DLD1 (cell line): Measurements from ENCODE around the gene CSRP1.
"Not testable (repeated sequence)": the region's sequence is repeated elsewhere in the genome, so short reads cannot be mapped to it uniquely, and the experiment has no call there.

Source experiments
- in situ Hi-C: cut with HindIII; loops from 2 replicates; pipeline ENCODE4 v1.10.0; 2017; ENCODE audit warnings: low sequenced_read_pairs

CSRP1 gene

DNA sequence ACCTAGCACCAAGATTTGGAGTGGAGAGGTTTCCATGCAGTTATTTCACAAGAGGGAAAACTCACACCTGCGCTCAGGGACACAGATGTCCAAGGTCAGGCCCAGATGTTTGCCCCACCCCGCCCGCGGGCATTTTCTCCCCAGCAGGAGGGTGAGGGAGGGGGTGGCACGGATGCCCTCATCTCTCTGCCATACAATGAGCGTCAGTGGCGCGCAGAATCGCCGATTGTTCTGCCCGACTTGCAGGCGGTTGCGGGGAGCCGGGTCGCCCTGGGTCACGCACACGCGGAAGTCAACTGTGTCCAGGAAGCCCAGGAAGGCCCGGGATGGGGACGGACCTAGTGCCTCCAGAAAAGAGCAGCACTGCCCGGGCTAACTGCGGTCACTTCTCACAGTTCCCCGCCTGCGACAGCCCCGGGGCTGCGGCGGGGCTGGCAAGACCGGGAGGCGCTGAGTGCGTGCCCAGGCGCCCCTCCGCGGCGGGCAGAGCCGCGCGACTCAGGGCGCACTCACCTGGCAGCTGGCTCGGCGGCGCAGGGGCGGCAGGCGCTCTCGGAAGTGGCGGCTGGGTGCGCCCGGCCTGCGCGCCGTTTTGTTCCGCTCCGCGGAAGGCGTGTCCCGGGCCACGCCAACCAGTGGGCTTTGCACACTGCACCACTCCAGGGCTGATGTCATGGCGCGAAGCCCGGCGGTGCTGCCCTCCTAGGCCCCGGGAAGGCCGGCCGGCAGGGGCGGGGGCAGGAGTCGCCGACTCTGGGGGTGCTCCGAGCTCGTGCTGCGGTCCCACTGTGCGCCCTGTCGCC, at the start of gene CSRP1:
Gene CSRP1, minus strand, starts transcription at position 567 of the 803 bp plus-strand sequence. CDS start 10,820 bp downstream, outside the sequence.
- in situ Hi-C loops: no loop called here

DNA sequence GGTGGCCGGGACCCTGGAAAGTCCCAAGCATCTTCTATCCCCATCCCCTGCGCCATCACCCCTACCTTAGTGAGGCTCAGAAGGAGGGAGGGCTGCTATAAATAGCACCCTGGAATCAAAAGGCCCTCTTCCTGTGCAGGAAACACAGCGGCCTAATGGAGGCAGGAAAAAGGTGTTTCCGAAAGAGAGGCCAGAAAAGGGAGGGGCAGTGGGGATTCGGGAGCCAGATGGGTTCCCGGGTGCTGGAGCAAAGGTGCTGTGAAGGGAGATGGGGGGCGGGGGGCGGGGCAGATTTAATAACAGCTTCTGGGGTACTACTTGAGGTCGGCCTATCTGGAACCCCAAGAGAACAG, 48.6 kb upstream of the CSRP1 start:
- in situ Hi-C loops: no loop called here

DNA sequence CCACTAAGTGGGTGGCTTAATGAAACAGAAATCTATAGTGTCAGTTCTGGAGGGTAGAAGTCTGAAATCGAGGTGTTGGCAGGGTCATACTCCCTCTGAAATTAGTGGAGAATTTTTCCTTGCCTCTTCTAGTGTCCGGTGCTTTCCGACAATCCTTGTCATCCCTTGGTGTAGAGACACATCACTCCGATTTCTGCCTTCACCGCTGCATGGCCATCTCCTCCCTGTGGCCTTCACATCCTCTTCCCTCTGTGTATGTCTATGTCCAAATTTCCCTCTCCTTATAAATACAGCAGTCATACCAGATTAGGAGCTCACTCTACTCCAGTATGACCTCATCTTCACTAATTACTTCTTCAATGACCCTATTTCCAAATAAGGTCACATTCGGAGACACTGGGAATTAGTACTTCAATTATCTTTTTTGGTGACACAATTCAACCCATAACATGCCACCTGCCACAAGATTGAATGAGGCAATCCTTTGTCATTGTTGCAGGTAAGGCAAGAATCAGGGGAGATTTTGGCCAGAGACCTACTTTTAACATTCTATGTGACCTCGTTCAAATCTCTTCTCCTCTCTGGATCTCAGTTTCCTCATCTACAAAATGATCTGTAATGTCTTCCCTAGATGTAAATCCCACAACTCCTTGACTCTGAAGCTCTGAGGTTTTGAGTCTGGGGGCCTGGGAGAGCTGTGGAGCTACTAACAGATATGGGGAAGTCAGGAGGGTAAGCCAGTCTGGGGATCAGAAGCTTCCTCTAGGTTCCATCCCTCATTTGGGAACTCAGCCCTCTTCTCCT, 48.1 kb upstream of the CSRP1 start:
- in situ Hi-C loops: no loop called here

DNA sequence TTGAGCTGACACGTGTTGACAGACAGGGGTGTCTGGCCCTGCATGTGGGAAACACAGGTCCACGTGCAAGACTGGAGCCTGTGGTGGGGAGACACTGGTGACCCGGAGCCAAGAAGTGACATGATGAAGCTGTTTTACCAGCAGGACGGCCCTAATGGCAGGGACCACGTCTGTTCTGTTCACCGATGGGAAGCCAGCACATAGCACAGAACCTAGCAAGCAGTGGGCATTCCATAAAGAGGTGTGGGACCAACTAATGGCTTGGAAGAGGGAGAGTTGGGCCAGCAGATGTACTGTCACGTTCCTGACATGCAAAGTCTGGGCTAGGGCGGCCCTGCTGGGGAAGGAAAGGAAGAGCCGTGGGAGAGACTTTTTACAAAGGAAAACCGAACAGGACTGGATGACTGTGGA, 47.3 kb upstream of the CSRP1 start:
- in situ Hi-C loops: no loop called here

DNA sequence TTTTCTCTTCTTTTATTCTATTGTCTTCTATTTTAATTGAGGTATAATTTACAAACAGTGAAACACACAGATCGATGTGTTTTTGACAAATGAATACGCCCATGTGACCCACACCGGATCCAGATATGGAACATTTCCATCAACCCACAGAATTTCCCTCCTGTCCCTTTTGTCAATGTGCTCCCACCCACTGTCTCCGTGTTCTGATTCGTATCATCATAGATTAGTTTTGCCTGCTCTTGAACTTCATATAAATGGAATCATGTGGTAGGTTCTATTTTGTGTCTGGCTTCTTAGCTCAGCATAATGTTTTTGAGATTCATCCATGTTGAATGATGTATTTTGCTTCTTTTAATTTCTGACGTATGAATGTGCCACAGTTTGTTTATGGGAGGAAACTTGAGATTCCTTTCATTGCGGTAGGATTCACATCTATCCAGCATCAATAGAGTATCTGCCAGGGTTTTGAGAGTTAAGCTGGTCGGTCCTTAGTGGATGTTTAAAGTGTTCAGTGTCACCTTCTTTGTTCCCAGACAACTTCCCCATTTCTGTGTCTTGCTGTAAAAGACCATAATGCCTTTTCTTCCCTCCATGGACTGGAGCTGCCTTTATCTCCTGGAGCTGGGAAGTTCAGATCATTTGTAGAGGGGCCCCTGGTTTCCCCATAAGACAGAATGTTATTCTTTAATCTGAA, 46.7 kb upstream of the CSRP1 start:
- in situ Hi-C loops: no loop called here

DNA sequence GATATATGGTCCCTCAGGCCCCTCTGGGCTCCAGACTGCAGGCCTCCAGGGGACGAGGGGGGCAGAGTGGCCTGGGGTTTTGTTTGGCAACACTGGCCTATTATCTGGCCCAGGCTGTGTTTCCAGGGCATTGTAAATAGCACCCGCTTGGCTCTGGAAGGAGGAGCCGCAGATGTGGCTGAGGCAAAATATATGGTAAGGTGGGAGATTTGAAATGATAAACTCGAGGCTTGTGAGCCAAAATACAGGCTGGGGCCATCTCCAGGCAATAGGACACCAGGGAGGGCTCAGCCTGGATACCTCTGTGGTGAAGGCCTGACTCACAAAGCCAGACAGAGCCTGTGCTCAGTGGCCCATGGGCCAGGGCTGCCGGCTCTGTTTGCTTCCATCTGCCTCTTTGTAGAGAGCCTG, 46.0 kb upstream of the CSRP1 start:
- in situ Hi-C loops: no loop called here

DNA sequence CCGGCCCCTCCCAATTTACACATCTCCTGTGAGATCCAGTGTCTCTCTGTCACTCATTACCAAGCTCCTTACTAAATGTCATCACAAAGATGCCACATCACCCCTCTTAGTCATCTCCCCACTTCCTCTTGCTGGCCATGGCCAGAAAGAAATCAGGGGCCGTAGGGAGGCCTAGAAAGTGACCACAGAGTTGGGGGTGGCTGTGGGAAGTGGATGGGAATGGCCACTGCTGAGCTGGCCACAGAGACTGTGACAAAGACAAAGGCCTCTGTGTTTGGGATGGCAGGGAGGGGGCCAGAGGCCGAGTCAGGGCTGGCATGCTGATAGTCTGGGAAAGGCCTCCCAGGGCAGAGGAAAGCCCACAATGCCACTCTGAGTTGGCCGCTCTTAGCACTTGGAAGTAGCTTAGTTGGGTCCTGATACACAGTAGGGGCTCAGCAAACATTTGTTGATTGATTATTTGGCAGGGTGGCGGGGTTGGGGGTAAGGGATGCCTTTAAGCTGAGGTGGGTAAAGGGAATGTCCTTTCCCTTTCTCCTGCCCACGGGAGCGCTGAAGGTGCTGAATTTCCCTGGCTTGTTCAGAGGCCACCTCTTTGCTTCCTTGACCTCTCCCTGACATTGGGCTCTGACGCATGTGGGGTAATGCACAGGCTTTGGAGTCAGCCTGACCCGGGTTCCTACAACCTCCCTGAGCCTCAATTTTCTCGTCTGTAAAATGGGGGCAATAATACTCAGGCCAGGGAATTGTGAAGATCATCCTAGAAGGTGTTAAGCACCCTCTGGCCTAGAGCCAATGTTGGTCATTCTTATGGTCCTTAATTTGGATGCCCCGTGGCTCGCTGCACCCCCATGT, 45.2 kb upstream of the CSRP1 start:
- in situ Hi-C loops: no loop called here

DNA sequence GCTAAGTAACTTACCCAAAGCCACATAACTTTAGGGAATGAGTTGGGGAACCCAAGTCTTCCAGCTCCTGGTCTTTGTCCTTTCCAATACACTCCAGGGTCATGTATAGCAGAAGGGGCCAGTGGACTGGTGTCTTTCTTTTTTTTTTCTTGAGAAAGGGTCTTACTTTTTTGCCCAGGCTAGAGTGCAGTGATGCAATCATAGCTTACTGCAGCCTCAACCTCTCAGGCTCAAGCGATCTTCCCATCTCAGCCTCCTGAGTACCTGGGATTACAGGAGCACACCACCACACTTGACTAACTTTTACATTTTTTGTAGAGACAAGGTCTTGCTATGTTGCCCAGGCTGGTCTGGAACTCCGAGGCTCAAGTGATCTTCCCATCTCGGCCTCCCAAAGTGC, 44.2 kb upstream of the CSRP1 start:
- in situ Hi-C loops: no loop called here

DNA sequence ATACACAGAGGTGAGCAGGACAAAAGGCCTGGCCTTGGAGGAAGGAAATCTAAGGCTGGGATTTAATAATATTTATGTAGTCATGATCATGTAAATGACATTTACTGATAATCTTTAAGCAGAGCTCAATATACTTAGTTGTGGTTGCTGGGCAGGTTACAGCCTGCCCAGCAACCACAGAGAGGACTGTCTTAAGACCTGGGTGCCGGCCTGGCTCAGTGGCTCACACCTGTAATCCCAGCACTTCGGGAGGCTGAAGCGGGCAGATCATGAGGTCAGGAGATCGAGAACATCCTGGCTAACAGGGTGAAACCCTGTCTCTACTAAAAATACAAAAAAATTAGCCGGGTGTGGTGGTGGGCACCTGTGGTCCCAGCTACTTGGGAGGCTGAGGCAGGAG, 42.6 kb upstream of the CSRP1 start:
- in situ Hi-C loops: not testable (repeated sequence)

DNA sequence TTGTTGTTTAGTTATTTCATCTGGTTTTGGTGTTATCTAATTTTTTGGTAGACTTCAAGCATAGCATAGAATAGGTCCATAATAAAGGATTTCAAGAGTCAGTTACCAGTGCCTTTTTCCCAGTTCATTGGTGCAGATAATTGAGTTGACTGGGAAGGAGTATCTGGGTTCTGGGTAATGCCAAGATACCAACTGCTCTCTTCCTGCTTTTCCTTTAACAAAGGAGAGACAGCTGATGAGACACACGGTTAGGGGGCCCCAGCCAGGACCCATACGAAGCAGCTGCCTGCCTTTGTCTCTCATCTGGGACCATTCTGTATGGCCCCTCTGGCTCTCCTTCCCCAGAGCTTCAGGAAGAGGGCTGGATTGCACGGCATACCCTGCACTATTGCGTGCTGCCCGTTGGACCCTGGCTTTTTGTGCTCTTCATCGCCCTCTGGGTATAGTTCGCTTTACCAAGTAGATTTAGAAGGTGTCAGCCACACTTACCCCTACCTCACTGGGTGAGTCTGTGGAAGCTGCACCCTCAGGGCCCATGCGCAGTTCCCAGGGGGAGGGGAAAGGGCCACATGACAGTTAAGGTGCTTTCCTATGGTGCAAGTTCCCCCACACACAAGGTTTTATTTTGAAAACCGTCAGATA, 39.0 kb upstream of the CSRP1 start:
- in situ Hi-C loops: no loop called here

DNA sequence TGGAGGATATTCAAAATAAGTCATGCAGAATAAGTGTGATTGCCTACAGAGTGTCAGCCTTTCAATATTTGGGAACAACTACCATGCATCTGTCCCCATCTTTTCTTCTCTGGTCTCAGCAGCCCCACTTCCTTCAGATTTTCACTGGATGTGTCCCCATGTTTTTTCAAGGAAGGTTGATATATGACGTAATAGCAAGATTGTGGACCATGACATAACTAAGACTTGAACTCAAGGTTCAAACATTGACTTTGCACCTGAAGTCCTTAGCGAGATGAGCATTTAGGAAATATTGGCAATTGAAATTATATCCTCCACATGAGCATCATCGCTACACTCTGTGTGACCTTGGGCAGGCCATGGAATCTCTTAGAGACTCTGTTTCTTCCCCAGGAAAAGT, 37.8 kb upstream of the CSRP1 start:
- in situ Hi-C loops: no loop called here

DNA sequence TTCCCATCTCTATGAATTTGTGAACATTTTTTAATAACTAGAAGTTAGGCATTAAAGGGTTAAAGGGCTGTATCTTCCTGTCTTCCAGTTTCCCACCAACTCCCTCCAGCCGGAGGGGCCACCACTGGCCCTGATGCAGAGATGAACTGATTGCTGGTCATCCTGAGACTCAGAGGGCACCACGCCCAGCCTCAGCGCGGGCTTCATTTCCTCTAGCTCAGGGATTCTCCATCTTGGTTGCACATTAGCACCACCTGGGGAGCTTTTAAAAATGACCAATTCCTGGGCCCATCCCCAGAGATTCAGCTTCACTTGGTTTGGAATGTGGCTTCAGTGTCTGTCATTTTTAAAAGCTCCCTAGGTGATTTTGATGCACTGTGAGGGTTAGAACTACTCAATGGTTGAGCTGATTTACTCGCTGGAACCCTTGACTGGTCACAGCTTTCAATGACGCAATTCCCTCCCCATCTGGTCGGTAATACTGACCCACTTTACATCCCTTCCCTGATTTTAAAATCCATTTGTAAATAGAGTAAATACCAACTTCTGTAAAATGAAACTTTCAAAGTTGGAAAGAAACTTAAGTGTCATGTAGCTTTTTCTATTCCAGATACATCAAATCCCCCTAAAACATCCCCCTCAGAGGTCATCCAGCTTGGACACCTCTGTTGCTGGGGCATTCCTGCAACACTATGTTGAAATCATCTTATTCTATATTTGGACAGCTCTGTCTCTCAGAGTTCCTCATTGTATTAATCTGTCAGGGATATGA, 37.1 kb upstream of the CSRP1 start:
- in situ Hi-C loops: no loop called here

DNA sequence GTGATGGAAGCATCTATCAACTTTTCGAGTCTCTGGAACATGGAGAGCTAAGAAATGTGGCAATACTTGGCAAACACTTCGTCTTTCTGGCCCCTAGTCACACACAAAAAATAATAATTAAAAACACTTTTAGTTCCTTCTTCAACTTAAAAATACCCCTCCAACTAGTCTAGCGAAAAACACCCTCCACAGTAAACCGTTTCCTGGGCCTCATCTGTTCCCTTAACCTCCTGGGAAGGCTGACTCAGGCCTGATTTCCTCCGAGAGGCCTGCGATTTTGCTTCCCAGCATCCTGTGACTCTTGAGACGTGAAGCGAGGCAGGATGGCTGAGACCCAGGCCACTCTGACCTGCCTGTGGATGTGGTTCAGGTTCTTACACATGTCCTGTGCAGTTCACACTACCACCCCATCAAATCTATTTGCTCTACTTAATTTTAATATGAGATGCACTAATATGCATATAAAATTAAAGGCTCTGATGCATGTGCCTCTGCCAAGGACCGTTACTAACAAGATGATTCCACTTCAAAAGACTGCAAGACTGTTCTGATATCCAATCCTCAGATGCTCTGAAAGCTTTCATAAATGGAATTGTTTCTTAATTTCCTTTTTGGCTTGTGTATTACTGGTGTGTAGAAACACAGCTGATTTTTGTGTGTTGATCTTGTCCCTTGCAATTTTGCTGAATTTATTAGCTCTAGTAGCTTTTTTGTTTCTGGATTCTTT, 35.5 kb upstream of the CSRP1 start:
- in situ Hi-C loops: no loop called here

DNA sequence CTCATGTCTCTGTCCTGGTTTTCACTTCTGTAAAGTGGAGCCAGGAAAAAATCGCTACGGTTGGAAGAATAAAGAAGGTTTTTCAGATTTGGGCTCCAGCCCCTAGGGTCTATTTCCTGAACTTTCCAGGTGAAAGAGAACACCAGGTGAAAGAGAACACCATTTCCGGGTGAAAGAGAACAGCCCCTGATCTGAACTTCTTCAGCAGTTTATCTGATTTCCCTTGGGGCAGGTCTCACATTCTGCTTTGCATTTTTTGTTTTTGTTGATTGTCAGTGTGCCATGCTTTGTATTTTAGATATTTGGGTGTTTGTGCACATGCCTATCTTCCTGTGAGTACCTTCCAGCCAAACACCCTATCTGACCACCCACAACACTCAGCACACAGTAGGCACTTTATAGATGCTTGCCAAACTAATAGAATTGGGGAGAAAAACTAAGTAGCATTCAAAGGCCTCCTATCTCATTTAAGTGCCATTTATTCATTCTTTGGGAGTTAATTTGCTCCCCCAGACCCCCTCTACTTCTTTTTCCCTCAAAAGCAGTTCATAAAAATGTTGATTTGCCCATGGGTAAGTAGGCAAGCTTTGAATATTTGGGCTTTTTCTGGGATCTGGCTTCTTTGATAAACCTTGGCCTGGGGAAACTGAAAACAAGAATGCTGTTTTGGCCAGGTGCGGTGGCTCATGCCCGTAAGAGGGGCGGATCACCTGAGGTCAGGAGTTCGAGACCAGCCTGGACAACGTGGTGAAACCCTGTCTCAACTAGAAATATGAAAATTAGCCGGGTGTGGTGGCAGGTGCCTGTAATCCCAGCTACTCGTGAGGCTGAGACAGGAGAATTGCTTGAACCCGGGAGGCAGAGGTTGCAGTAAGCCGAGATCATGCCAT, 34.2 kb upstream of the CSRP1 start:
- in situ Hi-C loops: no loop called here

DNA sequence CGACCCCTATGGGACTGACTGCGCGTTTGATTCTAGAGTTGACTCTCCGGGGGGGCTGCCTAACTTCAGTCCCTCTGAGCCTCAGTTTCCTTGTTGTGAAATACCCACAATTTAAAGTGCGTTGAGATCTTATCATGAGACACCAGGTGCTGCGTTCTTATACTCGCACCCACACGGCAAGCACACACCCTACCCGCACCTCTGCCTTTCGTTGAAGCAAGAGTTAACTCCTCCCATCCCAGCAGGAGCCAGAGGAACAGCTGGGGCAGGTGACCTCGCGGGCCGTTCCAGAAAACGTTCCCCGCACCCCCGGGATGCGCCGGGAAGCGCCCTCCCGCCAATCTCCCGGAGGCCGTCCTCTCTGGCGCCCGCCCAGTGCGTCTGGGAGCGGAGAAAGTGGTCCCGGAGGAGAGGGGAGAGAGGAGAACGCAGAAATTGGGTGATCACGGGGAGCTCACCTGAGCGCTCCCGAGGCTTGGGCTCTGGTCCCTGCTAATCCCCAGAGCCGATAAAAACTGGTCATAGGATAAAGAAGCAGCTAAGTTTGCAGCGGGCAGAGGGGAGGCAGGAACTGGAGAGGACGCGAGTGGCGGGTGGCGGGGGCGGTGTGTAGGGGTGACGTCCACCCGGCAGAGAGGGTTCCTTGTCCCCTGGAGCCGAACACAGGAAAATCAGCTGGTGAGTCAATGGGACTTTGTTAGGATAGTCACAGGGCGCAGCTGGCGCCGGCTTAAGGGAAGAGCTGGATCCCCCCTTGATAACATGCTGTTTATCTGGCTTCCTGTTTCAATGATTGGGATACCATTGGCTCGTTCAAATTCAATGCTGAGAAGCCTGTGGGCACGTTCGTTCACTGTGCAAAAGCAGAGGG, 32.9 kb upstream of the CSRP1 start:
- in situ Hi-C loops: no loop called here

DNA sequence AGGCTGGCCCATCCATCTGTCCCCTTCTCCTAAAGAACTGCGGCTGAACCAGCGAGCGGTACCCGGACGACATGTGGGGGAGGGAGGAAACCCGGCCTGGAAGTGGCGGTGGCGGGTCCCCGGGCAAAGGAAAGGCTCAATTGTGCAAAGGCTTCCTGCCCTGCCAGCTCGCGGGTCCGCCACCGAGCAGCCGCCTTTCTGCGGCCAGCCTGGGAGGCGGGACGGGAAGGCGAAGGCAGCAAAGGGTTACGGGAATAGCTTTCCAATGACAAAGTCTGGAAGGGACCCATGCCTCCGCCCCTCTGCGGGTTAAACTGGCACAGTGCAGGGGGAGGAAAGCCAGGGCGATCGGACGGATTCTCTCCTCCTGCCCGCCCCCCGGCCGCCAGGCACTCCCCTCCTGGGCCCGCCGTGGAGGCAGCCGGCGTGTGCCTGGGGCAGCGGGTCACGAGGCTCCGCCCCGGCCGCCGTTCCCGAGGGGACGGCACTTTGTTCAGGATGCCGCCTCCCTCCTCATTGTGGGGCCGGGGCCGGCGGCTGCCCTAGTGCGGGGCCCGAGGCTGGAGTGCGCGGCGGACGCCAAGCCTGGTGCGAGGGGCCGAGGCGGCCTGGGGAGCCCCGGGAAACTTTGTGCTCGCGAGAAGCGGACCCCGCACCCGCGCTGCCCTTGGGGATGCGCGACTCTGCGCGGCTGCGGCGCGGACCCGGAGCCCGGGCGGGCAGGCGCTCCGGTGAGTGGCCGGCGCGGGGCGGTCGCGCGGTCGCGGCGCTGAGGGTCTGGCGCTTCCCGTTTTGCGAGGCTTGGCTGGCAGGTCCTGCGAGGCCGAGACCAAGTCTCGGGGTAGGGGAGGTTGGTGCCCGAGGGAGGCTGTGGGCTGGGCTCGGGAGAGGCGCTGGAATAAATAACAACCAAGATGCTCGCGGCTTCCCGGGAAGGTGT, 32.0 kb upstream of the CSRP1 start, which contains the start of gene NAV1:
Gene NAV1, plus strand, starts transcription at position 516 of the 940 bp plus-strand sequence. CDS start 83,758 bp downstream, outside the sequence.
- in situ Hi-C loops: no loop called here
